Sigmoid colon (tissue), 7 donors: ENCODE data around the gene PLAAT5. TPM values are rescaled to one million over a fixed set of nuclear protein-coding genes. Genes with fewer than 3 reads are reported as not detected.

Source experiments
- DNase-seq: peaks from one replicate; pipeline ENCODE4 v3.0.0-alpha.2; 2019
- H3K27ac ChIP-seq, 4 donors: fragments of 200-600 bp; sonication (generic); one replicate each; pipeline ENCODE4 v1.5.1; 2016 to 2019; ENCODE audit warnings: mild to moderate bottlenecking in 1 of 4
- H3K27me3 ChIP-seq, 3 donors: fragments of 200-600 bp; sonication (generic); one replicate each; pipeline ENCODE4 v1.5.1; 2019; ENCODE audit warnings: mild to moderate bottlenecking in 1 of 3
- H3K36me3 ChIP-seq, 4 donors: fragments of 200-600 bp; sonication (generic); one replicate each; pipeline ENCODE4 v1.5.1; 2016 to 2019
- H3K4me1 ChIP-seq, 4 donors: fragments of 200-600 bp; sonication (generic); one replicate each; pipeline ENCODE4 v1.5.1; 2017 to 2019
- H3K4me3 ChIP-seq, 4 donors: fragments of 200-600 bp; sonication (generic); one replicate each; pipeline ENCODE4 v1.5.1; 2017 to 2019; ENCODE audit warnings: mild to moderate bottlenecking in 2 of 4, moderate library complexity in 1 of 4
- H3K9me3 ChIP-seq, 4 donors: fragments of 200-600 bp in 3 of 4; sonication (generic) in 3 of 4; one replicate each; pipeline versions ENCODE4 v1.5.1 to v1.6.1; 2013 to 2019
- EP300 ChIP-seq, 4 donors: sonication (generic); formaldehyde crosslinking; IDR thresholded peaks; one replicate each; pipeline ENCODE4 v1.6.1; 2017; ENCODE audit warnings: antibody characterized with exemption in 4 of 4
- POLR2A ChIP-seq, 2 donors: fragments of 450-650 bp; IDR thresholded peaks; one replicate each; pipeline ENCODE4 v1.6.1; 2016; ENCODE audit warnings: antibody characterized with exemption in 2 of 2, mild to moderate bottlenecking in 2 of 2, moderate library complexity in 2 of 2
- POLR2AphosphoS5 ChIP-seq, 4 donors: sonication (generic); formaldehyde crosslinking; IDR thresholded peaks; one replicate each; pipeline ENCODE4 v1.6.1; 2017; ENCODE audit warnings: antibody characterized with exemption in 4 of 4
- WGBS, 2 donors: extraction: QIAGEN DNeasy Blood & Tissue Kit; methylation state at CpG; one replicate each; pipeline ENCODE4 v1.1.7; 2013; 5-methylcytosine and 5-hydroxymethylcytosine counted together
- intact Hi-C: fragments of 100-400 bp; cut with DNase I; formaldehyde crosslinking; loops from one replicate; pipeline ENCODE4 v1.15.1; 2023
- polyA plus RNA-seq, 3 donors: library from polyadenylated mRNA; stranded (reverse); fragments of 200-250 nt; gene quantifications; one replicate each; pipeline ENCODE4 v1.2.3, GENCODE V29; 2013
- total RNA-seq, 4 donors: library from RNA; depleted of rRNA; stranded (reverse); fragments of >200 nt; gene quantifications; one replicate each; pipeline ENCODE4 v1.1.0, GENCODE V29; 2016
- TF ChIP-seq, protein P1 (sequence below), 4 experiments: fragments of 450-650 bp in 3 of 4; fragments of 200-600 bp in 1 of 4; IDR thresholded peaks; one replicate each; pipeline ENCODE4 v1.5.1; 2016 to 2019; ENCODE audit warnings: antibody characterized with exemption in 4 of 4, mild to moderate bottlenecking in 3 of 4, moderate library complexity in 2 of 4
- donor health status: healthy with polysubstance abuse.
- donor health status: Bipolar disorder and iron deficiency.
- donor health status: healthy.

The PLAAT5 gene
- total and polyA plus RNA-seq, 7 donors, result 1.2 to 8.4 (median 2.3) TPM; not detected in 1

DNA sequence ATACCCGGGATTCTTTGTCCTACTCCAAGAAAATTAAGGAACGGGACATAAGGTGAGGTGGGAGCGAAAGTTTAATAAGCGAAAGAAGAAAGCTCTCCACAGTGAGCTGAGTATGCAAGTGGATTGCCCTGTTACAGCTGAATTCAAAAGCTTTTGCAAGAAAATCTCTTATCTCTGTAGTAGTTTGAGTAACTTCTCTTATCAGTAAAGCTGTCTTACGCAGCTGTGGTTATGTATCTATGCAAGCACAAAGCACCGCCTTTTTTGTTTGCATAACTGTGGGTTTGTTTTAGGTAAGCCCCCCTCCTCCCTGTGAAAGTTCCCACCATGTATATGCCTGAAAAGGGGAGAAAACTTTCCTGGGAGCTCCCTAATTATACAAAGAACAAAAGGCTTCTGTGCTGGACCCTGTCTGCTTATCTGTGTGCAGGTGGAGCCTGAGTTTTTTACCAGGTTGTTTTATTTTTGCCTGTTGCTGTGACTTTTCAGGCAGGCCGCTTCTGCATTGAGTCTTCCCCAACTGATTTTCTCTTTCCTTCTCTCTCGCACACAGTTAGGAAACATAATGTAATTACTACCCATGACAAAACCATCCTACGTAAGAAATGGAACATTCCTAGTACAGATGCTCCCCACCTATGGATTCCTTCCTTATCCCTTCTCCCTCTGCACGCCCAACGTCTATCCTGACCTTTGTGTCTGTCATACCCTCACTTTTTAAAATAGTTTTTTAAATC, 837 bp upstream of the PLAAT5 start:
- no peaks in the 10 kb centered on the region for H3K36me3 ChIP-seq
- peaks cover 0 to 31% (median 18%) of the 10 kb centered on the region in 4 donors for H3K4me1 ChIP-seq
- WGBS, 2 donors, result 16 to 48% methylated on average over 11 of the region's 11 CpGs
- H3K4me3 ChIP-seq, result peak overlapping the region; percentile 54 to 65 (median 57)
- no peak for DNase-seq
- intact Hi-C loops, result loop anchor here (5.0 kb wide), 1 partner anchor 120 kb away; the partner anchor contains the start of gene PLAAT3
- no peaks in the 10 kb centered on the region for H3K9me3 ChIP-seq
- no peaks in the 10 kb centered on the region for H3K27me3 ChIP-seq
- H3K27ac ChIP-seq, result peak overlapping the region; percentile 76 to 86 (median 82)
- TF ChIP-seq EP300 (IDR thresholded peaks at IDR 0.05) (no peak), POLR2AphosphoS5 (IDR thresholded peaks at IDR 0.05) (no peak), POLR2A (IDR thresholded peaks at IDR 0.05) (no peak)
- TF ChIP-seq, protein P1, sequence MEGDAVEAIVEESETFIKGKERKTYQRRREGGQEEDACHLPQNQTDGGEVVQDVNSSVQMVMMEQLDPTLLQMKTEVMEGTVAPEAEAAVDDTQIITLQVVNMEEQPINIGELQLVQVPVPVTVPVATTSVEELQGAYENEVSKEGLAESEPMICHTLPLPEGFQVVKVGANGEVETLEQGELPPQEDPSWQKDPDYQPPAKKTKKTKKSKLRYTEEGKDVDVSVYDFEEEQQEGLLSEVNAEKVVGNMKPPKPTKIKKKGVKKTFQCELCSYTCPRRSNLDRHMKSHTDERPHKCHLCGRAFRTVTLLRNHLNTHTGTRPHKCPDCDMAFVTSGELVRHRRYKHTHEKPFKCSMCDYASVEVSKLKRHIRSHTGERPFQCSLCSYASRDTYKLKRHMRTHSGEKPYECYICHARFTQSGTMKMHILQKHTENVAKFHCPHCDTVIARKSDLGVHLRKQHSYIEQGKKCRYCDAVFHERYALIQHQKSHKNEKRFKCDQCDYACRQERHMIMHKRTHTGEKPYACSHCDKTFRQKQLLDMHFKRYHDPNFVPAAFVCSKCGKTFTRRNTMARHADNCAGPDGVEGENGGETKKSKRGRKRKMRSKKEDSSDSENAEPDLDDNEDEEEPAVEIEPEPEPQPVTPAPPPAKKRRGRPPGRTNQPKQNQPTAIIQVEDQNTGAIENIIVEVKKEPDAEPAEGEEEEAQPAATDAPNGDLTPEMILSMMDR (IDR thresholded peaks at IDR 0.05), result no peak

DNA sequence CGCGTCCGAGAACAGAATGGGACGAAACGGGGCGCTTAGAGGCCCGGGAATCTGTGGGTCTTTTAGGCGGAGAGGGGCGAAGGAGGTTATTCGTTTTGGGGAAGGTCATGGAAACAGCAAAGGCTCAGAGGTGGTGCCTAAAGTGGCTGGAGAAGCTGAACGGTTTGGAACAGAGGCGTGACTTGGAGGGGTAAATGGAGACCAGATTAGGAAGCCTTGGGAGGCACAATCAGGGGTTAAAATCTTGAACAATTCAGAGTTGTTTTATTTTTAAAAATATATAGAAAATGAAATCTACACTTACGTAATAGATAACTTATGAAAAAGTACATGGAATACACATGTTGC, 247 bp upstream of the PLAAT5 start:
- intact Hi-C loops, result loop anchor here (5.0 kb wide), 1 partner anchor 121 kb away; the partner anchor contains the start of gene PLAAT3
- Histone ChIP-seq H3K27me3 (no peaks in the 10 kb centered on the region), H3K27ac (peak overlapping the region; percentile 76 to 86 (median 82)), H3K4me1 (peaks cover 0 to 31% (median 18%) of the 10 kb centered on the region in 4 donors), H3K4me3 (peak overlapping the region; percentile 54 to 65 (median 57)), H3K36me3 (no peaks in the 10 kb centered on the region), H3K9me3 (no peaks in the 10 kb centered on the region)
- 1% methylated on average over 13 of the region's 13 CpGs for WGBS, 2 donors
- DNase-seq, result no peak
- no peak for TF ChIP-seq POLR2AphosphoS5 (IDR thresholded peaks at IDR 0.05)
- TF ChIP-seq POLR2A (IDR thresholded peaks at IDR 0.05), result no peak
- no peak for TF ChIP-seq EP300 (IDR thresholded peaks at IDR 0.05)
- TF ChIP-seq, protein P1 (IDR thresholded peaks at IDR 0.05), result no peak

DNA sequence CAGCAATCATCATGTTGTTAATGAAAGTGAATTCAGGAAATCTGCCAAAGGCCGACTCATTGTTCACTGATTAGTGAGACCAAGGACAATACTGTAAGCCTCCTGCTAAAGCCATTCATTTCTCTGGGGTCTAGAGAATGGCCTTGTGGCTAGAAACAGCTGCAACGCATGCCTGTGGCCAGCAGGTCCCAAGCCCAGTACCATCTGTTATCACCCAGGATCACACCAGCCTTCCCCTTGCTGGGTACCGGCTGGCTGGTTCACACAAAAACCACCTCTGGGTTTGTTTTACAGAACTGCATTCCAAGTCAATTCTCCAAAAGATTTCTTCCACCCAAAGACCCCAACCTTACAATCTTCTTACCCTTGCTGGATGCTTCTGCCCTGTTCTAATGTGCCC, 1.1 kb downstream of the PLAAT5 start:
- H3K9me3 ChIP-seq, result peaks cover 0 to 7% (median 0%) of the 10 kb centered on the region in 4 donors
- H3K27ac ChIP-seq, result peak overlapping the region; percentile 76 to 86 (median 82)
- no peak for DNase-seq
- intact Hi-C loops, result loop anchor here (5.0 kb wide), 1 partner anchor 122 kb away; the partner anchor contains the start of gene PLAAT3
- H3K27me3 ChIP-seq, result no peaks in the 10 kb centered on the region
- H3K4me3 ChIP-seq, result peak overlapping the region in 1 of 4 donors; percentile 59
- H3K36me3 ChIP-seq, result no peaks in the 10 kb centered on the region
- H3K4me1 ChIP-seq, result peaks cover 0 to 23% (median 16%) of the 10 kb centered on the region in 4 donors
- TF ChIP-seq, protein P1 (IDR thresholded peaks at IDR 0.05), result no peak
- no peak for TF ChIP-seq POLR2AphosphoS5 (IDR thresholded peaks at IDR 0.05)
- no peak for TF ChIP-seq EP300 (IDR thresholded peaks at IDR 0.05)
- TF ChIP-seq POLR2A (IDR thresholded peaks at IDR 0.05), result no peak
- WGBS, 2 donors, result 72 to 75% methylated on average over 3 of the region's 3 CpGs

DNA sequence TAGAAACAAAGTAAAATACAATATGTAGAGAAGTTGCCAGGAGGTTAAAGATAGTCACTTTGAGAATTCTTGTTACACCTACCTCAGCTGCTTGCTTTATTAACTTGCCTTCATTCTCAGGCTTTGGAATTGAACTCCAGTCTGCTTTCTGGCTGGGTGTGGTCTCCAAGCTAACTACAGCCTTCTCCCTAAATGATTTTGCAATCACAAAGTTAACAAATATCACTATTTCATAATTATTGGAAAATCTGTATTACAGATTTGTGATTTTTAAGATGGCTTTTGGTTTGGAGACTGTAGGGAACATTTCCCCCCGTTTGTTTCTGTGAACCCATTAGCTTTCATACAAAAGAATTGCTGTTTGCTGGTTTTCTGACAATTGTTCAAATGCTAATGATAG, 2.2 kb downstream of the PLAAT5 start:
- peak overlapping the region in 3 of 4 donors; percentile 18 to 85 (median 80) for H3K27ac ChIP-seq
- 76 to 83% methylated on average over 1 of the region's 1 CpG for WGBS, 2 donors
- DNase-seq, result no peak
- no peak overlapping the region for H3K4me3 ChIP-seq
- H3K4me1 ChIP-seq, result peaks cover 0 to 21% (median 14%) of the 10 kb centered on the region in 4 donors
- H3K27me3 ChIP-seq, result no peaks in the 10 kb centered on the region
- no peaks in the 10 kb centered on the region for H3K36me3 ChIP-seq
- intact Hi-C loops, result no loop called here
- H3K9me3 ChIP-seq, result peaks cover 0 to 11% (median 0%) of the 10 kb centered on the region in 4 donors
- TF ChIP-seq, protein P1 (IDR thresholded peaks at IDR 0.05), result no peak
- TF ChIP-seq EP300 (IDR thresholded peaks at IDR 0.05) (no peak), POLR2A (IDR thresholded peaks at IDR 0.05) (no peak), POLR2AphosphoS5 (IDR thresholded peaks at IDR 0.05) (no peak)
